ENCODE measurements around the gene TTYH1.
"Not testable (repeated sequence)": the region's sequence is repeated elsewhere in the genome, so short reads cannot be mapped to it uniquely, and the experiment has no call there.

The TTYH1 gene

GRCh38 chr19:54439174-54439851 lies 24.0 kb downstream of the TTYH1 start:
- DNase-seq (ENCODE audit: low read depth, low spot score), result peak; percentile 68

GRCh38 chr19:54440641-54441040 lies 25.4 kb downstream of the TTYH1 start:
- no peak for DNase-seq (ENCODE audit: low read depth, low spot score)

- no peak for DNase-seq (ENCODE audit: low read depth, low spot score)
Observed at GRCh38 chr19:54444737-54445136, 29.5 kb downstream of the TTYH1 start.

GRCh38 chr19:54446349-54446748 lies 31.1 kb downstream of the TTYH1 start:
- not testable (repeated sequence) for DNase-seq (ENCODE audit: low read depth, low spot score)

GRCh38 chr19:54448040-54448773 lies 32.9 kb downstream of the TTYH1 start:
- DNase-seq (ENCODE audit: low read depth, low spot score), result peak; percentile 72

GRCh38 chr19:54448774-54449700 lies 33.8 kb downstream of the TTYH1 start, which contains the start of gene LENG8:
TSS of gene LENG8 (plus strand) at chr19:54449199. CDS start at chr19:54451345, 2,146 bp downstream.
- peak; percentile 99 for DNase-seq (ENCODE audit: low read depth, low spot score)

- no peak for DNase-seq (ENCODE audit: low read depth, low spot score)
Observed at GRCh38 chr19:54449701-54450069, 34.4 kb downstream of the TTYH1 start.

GRCh38 chr19:54451331-54451871 lies 36.1 kb downstream of the TTYH1 start:
- DNase-seq (ENCODE audit: low read depth, low spot score), result peak; percentile 61

- no peak for DNase-seq (ENCODE audit: low read depth, low spot score)
Observed at GRCh38 chr19:54451997-54452396, 36.7 kb downstream of the TTYH1 start.

GRCh38 chr19:54452626-54453025 lies 37.4 kb downstream of the TTYH1 start:
- DNase-seq (ENCODE audit: low read depth, low spot score), result no peak

- DNase-seq (ENCODE audit: low read depth, low spot score), result no peak
Observed at GRCh38 chr19:54453921-54454780, 38.9 kb downstream of the TTYH1 start.

GRCh38 chr19:54454781-54455675 lies 39.8 kb downstream of the TTYH1 start:
- no peak for DNase-seq (ENCODE audit: low read depth, low spot score)

- no peak for DNase-seq (ENCODE audit: low read depth, low spot score)
Observed at GRCh38 chr19:54455786-54456422, 40.6 kb downstream of the TTYH1 start.

GRCh38 chr19:54456423-54457373 lies 41.4 kb downstream of the TTYH1 start:
- DNase-seq (ENCODE audit: low read depth, low spot score), result no peak

- no peak for DNase-seq (ENCODE audit: low read depth, low spot score)
Observed at GRCh38 chr19:54457773-54458647, 42.7 kb downstream of the TTYH1 start.

- DNase-seq (ENCODE audit: low read depth, low spot score), result no peak
Observed at GRCh38 chr19:54458648-54459281, 43.5 kb downstream of the TTYH1 start.
